HepG2 (cell line): ENCODE data around the gene LRRC4. TPM values are rescaled to one million over a fixed set of nuclear protein-coding genes. Genes with fewer than 3 reads are reported as not detected.

ENCODE experiments used
- ATAC-seq: fragments of 200-7000 bp; cut with Tn5 transposase; 3 replicates; pipeline ENCODE4 v1.9.1; 2020; ENCODE audit warnings: mild to moderate bottlenecking, moderate library complexity
- BruUV-seq: library from RNA; stranded (reverse); fragments of 400-500 nt; replicated peaks from 2 replicates; lab custom pipeline; 2021; lab: Mats Ljungman, UMichigan
- CTCF ChIA-PET: fragments of 300-600 bp; formaldehyde crosslinking; extraction: SDS; loops from one replicate; lab custom pipeline; 2021; ENCODE audit warnings: low total read pairs, inconsistent platforms, low intra/inter-chr PET ratio; lab: Yijun Ruan, JAX
- POLR2A ChIA-PET: fragments of 350-600 bp; sonication (Branson Sonifier 250); formaldehyde crosslinking; loops from one replicate; lab custom pipeline; 2020; ENCODE audit warnings: antibody characterized with exemption, inconsistent platforms; lab: Yijun Ruan, JAX
- DNase-seq: peaks from one replicate; pipeline ENCODE4 v3.0.0-alpha.2; 2015; ENCODE audit warnings: low spot score
- FAIRE-seq: peaks from 3 replicates; lab custom pipeline; 2011; peaks lifted over from hg19 to GRCh38; lab: Jason Lieb, UNC
- H2AFZ ChIP-seq: one replicate; pipeline ENCODE4 v1.6.1; 2011; ENCODE audit warnings: low read length, inconsistent platforms
- H3K27ac ChIP-seq: fragments of 300-600 bp; 3 replicates; pipeline ENCODE4 v1.8.0; 2011; ENCODE audit warnings: mixed run types, mild to moderate bottlenecking, mixed read lengths, low read length, inconsistent platforms; ENCODE audit not compliant: insufficient read depth; ENCODE audit errors: extremely low read length
- H3K27me3 ChIP-seq, 2 experiments: fragments of 200-600 bp in 1 of 2; 2 replicates in 1 of 2; 3 replicates in 1 of 2; pipeline versions ENCODE4 v1.6.0 to v1.8.0; 2011; ENCODE audit warnings: low read length in 2 of 2, mild to moderate bottlenecking in 2 of 2, moderate library complexity in 2 of 2, inconsistent platforms in 1 of 2; ENCODE audit not compliant: insufficient read depth in 2 of 2, control insufficient read depth in 1 of 2
- H3K36me3 ChIP-seq, 2 experiments: fragments of 200-600 bp in 1 of 2; replicated peaks in 1 of 2; 2 replicates in 1 of 2; 3 replicates in 1 of 2; pipeline versions ENCODE4 v1.5.1 to v1.8.0; 2011; ENCODE audit warnings: low read length in 2 of 2, inconsistent platforms in 1 of 2; ENCODE audit not compliant: insufficient read depth in 2 of 2, control insufficient read depth in 1 of 2
- H3K4me1 ChIP-seq: 2 replicates; pipeline ENCODE4 v1.5.1; 2012; ENCODE audit warnings: low read length, inconsistent platforms; ENCODE audit not compliant: insufficient read depth
- H3K4me2 ChIP-seq: 2 replicates; pipeline ENCODE4 v1.6.0; 2011; ENCODE audit warnings: low read depth, low read length, inconsistent platforms
- H3K4me3 ChIP-seq, 3 experiments: fragments of 200-600 bp in 1 of 3; sonication (generic), shearing (Covaris generic) in 1 of 3; replicated peaks in 1 of 3; 2 replicates each; pipeline ENCODE4 v1.5.1; 2011 to 2016; ENCODE audit warnings: low read length in 3 of 3, inconsistent platforms in 2 of 3, low read depth in 2 of 3, mild to moderate bottlenecking in 2 of 3, control low read depth in 1 of 3, mixed read lengths in 1 of 3; ENCODE audit not compliant: insufficient read depth in 1 of 3
- H3K79me2 ChIP-seq: one replicate; pipeline ENCODE4 v1.6.1; 2011; ENCODE audit warnings: low read length, inconsistent platforms; ENCODE audit not compliant: insufficient read depth
- H3K9ac ChIP-seq: 2 replicates; pipeline ENCODE4 v1.6.0; 2011; ENCODE audit warnings: mild to moderate bottlenecking, low read depth, low read length, inconsistent platforms; ENCODE audit not compliant: insufficient read depth
- H3K9me3 ChIP-seq: 2 replicates; pipeline ENCODE4 v1.5.1; 2012; ENCODE audit warnings: mild to moderate bottlenecking, low read length
- H4K20me1 ChIP-seq: 2 replicates; pipeline ENCODE4 v1.6.0; 2011; ENCODE audit warnings: inconsistent platforms, mild to moderate bottlenecking, low read length, moderate library complexity; ENCODE audit not compliant: insufficient read depth
- MTF1 ChIP-seq: sonication (generic); formaldehyde crosslinking; IDR thresholded peaks from 2 replicates; pipeline ENCODE4 v1.5.0; 2020; ENCODE audit warnings: missing genetic modification reagents
- NFYB ChIP-seq: sonication (generic); formaldehyde crosslinking; IDR thresholded peaks from 2 replicates; pipeline ENCODE4 v1.4.0; 2020; ENCODE audit warnings: missing genetic modification reagents
- SIN3A ChIP-seq: IDR thresholded peaks from 2 replicates; pipeline ENCODE4 v1.6.1; 2011; ENCODE audit warnings: low read depth, mild to moderate bottlenecking, control low read depth, low read length, borderline replicate concordance
- SIN3B ChIP-seq: fragments of 150-350 bp; IDR thresholded peaks from 2 replicates; pipeline ENCODE4 v1.6.1; 2014; ENCODE audit warnings: low read length
- SOX6 ChIP-seq, 2 experiments: fragments of 450-650 bp in 1 of 2; sonication (generic) in 1 of 2; formaldehyde crosslinking in 1 of 2; IDR thresholded peaks; 2 replicates each; pipeline versions ENCODE4 v1.4.0 to v1.6.1; 2017 to 2020; ENCODE audit warnings: antibody characterized with exemption in 1 of 2, mild to moderate bottlenecking in 1 of 2, missing genetic modification reagents in 1 of 2
- ZNF224 ChIP-seq: sonication (generic); formaldehyde crosslinking; IDR thresholded peaks from 2 replicates; pipeline ENCODE4 v1.5.0; 2020; ENCODE audit warnings: mild to moderate bottlenecking, missing genetic modification reagents
- ZSCAN30 ChIP-seq: sonication (generic); formaldehyde crosslinking; IDR thresholded peaks from 2 replicates; pipeline ENCODE4 v1.5.0; 2020; ENCODE audit warnings: mild to moderate bottlenecking, missing genetic modification reagents
- WGBS: methylation state at CpG from one replicate; pipeline ENCODE4 v1.1.6; 2017; ENCODE audit warnings: low lambda C conversion rate; 5-methylcytosine and 5-hydroxymethylcytosine counted together
- in situ Hi-C: cut with HindIII; loops from 2 replicates; pipeline ENCODE4 v1.10.0; 2017; ENCODE audit warnings: low pct_unique_long_range_greater_than_20kb; ENCODE audit not compliant: extremely low pct_ligation_motif_present
- intact Hi-C: fragments of 100-400 bp; cut with micrococcal nuclease; formaldehyde crosslinking; loops from one replicate; pipeline ENCODE4 v1.10.0; 2022; ENCODE audit not compliant: unreplicated experiment
- polyA plus RNA-seq, 8 experiments: library from polyadenylated mRNA; depleted of rRNA in 3 of 8; stranded (reverse) in 7 of 8; unstranded in 1 of 8; fragments of >200 nt; fragmentation: Illumina TruSeq in 4 of 8; extraction: Trizol in 4 of 8; gene quantifications; 2 replicates each; pipeline versions ENCODE4 v1.2.1 to v1.2.3, GENCODE V29; 2011 to 2016; ENCODE audit warnings: low read depth in 4 of 8, missing spikeins in 1 of 8, mixed read lengths in 1 of 8; ENCODE audit not compliant: insufficient read depth in 1 of 8
- total RNA-seq, 5 experiments: library from RNA; depleted of rRNA; stranded (reverse); fragments of >200 nt; fragmentation: Illumina TruSeq; extraction: Trizol; gene quantifications; 2 replicates each; pipeline ENCODE4 v1.2.3, GENCODE V29; 2016; ENCODE audit warnings: low read depth in 1 of 5

The LRRC4 gene
- total and polyA plus RNA-seq, 2 of the 13 experiments (the other 11 are each of a cell fraction or from before 2014, with no cell fraction given) = not detected

DNA sequence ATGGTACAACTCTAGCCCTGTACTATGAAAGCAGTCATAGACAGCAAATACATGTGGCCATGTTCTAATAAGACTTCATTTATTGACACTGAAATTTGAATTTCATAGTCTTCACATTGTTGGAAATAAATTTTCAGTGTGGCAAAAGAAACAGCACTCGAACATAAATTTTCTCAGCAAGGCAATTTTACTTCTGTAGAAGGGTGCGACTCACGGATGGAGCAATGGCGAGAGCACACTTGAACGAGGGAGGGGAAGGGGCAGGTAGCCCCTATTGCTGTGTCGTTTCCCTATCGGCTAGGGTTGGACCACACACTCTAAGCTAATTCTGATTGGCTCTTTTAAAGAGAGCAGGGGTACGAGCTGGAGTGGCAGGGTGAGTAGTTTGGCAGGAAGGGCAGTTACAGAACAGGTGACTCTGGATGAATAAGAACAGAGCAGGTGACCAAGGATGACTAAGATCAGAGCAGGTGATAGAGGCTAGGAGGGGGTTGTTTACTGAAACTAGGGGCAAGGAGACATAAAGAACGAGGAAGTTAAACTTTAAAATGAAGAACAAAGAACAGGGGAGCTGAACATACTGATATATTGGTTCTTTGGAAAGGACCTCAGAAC is 52.0 kb downstream of the LRRC4 start:
- Histone ChIP-seq H2AFZ (no peak overlapping the region), H3K9ac (no peak overlapping the region), H3K4me2 (no peak overlapping the region), H3K4me3 (no peak overlapping the region), H3K27me3 (no peaks in the 10 kb centered on the region), H3K9me3 (peaks cover 6% of the 10 kb centered on the region; the same call in 1 of the 2 replicates), H3K36me3 (peaks cover 11 to 35% of the 10 kb centered on the region in 2 experiments), H3K79me2 (no peaks in the 10 kb centered on the region), H4K20me1 (0 out of 2 replicates have a peak, but pooled peaks cover 3% of the 10 kb centered on the region), H3K27ac (no peak overlapping the region), H3K4me1 (no peaks in the 10 kb centered on the region; the same call in 1 of the 2 replicates)
- no peak for FAIRE-seq
- ChIA-PET POLR2A (interaction anchor here (0.6 kb wide), 1 partner anchor 21 kb away, joined by 3 read pairs; no protein-coding TSS in a partner anchor), CTCF (no interaction called here)
- no peak for DNase-seq
- 95% methylated on average over 9 of the region's 9 CpGs for WGBS
- no peak for ATAC-seq
- no TSS peak for BruUV-seq
- TF ChIP-seq ZSCAN30 (CRISPR knock-in tag) (no peak), SOX6 (IDR thresholded peaks at IDR 0.05) (no peak), SOX6 (CRISPR knock-in tag; IDR thresholded peaks at IDR 0.05) (no peak), SIN3A (no peak)
- intact Hi-C loops (no loop called here), in situ Hi-C loops (no loop called here)

DNA sequence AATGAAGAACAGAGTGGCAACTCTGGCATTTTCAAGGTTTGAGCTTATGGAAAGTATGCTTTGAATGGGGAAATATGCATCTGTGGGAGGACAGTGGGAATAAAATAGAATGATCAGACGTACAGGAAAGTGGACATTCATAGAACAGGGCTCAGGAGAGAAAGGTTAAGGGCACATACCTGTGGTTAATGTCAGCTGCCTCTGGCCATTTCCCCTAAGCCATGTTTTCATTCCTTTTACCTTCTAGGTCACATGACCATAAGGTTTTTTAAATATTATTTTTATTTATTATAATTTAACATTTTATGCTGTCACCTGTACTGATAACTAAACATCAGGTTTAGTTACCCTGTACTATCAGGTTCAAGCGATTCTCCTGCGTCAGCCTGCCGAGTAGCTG is 52.8 kb downstream of the LRRC4 start:
- Histone ChIP-seq H4K20me1 (0 out of 2 replicates have a peak, but pooled peaks cover 2% of the 10 kb centered on the region), H3K27me3 (no peaks in the 10 kb centered on the region), H2AFZ (no peak overlapping the region), H3K4me1 (no peaks in the 10 kb centered on the region; the same call in 1 of the 2 replicates), H3K4me3 (no peak overlapping the region), H3K9ac (no peak overlapping the region), H3K4me2 (no peak overlapping the region), H3K27ac (no peak overlapping the region), H3K79me2 (no peaks in the 10 kb centered on the region), H3K36me3 (peaks cover 12 to 40% of the 10 kb centered on the region in 2 experiments), H3K9me3 (peaks cover 6% of the 10 kb centered on the region; the same call in 1 of the 2 replicates)
- ChIA-PET CTCF (no interaction called here), POLR2A (no interaction called here)
- DNase-seq (no peak), ATAC-seq (no peak), FAIRE-seq (no peak)
- in situ Hi-C loops = no loop called here
- WGBS = 100% methylated on average over 4 of the region's 4 CpGs
- TF ChIP-seq MTF1 (no peak), SIN3B (no peak), NFYB (no peak), ZNF224 (CRISPR knock-in tag) (no peak)
- BruUV-seq = no TSS peak
- intact Hi-C loops = no loop called here

Other genes starting within 250 kb of the LRRC4 start
- gene LEP, start 209.8 kb upstream of the LRRC4 start, total RNA-seq (2016; rRNA removed; fragmentation: Illumina TruSeq; extraction: Trizol) = not detected in 2 replicates
- gene LEP, start 209.8 kb upstream of the LRRC4 start, polyA plus RNA-seq (2011; rRNA removed) = 0.04 and 0.05 TPM in 2 replicates